ACC112 (cell line): ENCODE results near the gene DIAPH3.

Experiments used
- H2AFZ ChIP-seq: fragments of 200-600 bp; sonication (generic); one replicate; pipeline ENCODE4 v1.6.0; 2017; ENCODE audit warnings: antibody characterized with exemption, low read length; ENCODE audit not compliant: unreplicated experiment
- H3K27ac ChIP-seq: fragments of 200-600 bp; sonication (generic); 2 replicates; pipeline ENCODE4 v1.5.1; 2014; ENCODE audit warnings: low read depth, mild to moderate bottlenecking, antibody characterized with exemption, low read length, moderate library complexity
- H3K27me3 ChIP-seq: fragments of 200-600 bp; sonication (generic); 2 replicates; pipeline ENCODE4 v1.6.1; 2014; ENCODE audit warnings: mild to moderate bottlenecking, antibody characterized with exemption, low read length, moderate library complexity, mixed read lengths; ENCODE audit not compliant: insufficient read depth
- H3K36me3 ChIP-seq: fragments of 200-600 bp; sonication (generic); 2 replicates; pipeline ENCODE4 v1.6.1; 2016; ENCODE audit warnings: mild to moderate bottlenecking, antibody characterized with exemption, low read length, moderate library complexity, mixed read lengths; ENCODE audit not compliant: insufficient read depth
- H3K4me1 ChIP-seq: fragments of 200-600 bp; sonication (generic); one replicate; pipeline ENCODE4 v1.6.1; 2016; ENCODE audit warnings: low read length, mixed read lengths; ENCODE audit not compliant: insufficient read depth, unreplicated experiment, control insufficient read depth
- H3K4me3 ChIP-seq: fragments of 200-600 bp; sonication (generic); 2 replicates; pipeline ENCODE4 v1.5.1; 2014; ENCODE audit warnings: mild to moderate bottlenecking, low read depth, low read length
- H3K79me2 ChIP-seq: fragments of 200-600 bp; sonication (generic); one replicate; pipeline ENCODE4 v1.6.0; 2016; ENCODE audit warnings: low read length; ENCODE audit not compliant: control insufficient read depth, unreplicated experiment, insufficient read depth

The DIAPH3 gene

GRCh38 chr13:59880468-59880867 lies 283.3 kb downstream of the DIAPH3 start:
- Histone ChIP-seq H3K79me2 (no peaks in the 10 kb centered on the region), H3K27ac (no peak overlapping the region), H3K36me3 (peaks cover 12% of the 10 kb centered on the region; the same call in 1 of the 2 replicates), H3K4me3 (no peak overlapping the region; the same call in 1 of the 2 replicates), H3K27me3 (no peaks in the 10 kb centered on the region), H2AFZ (peak overlapping the region; percentile 2), H3K4me1 (peaks cover 18% of the 10 kb centered on the region)

- Histone ChIP-seq H3K36me3 (peaks cover 12% of the 10 kb centered on the region; the same call in 1 of the 2 replicates), H3K4me3 (no peak overlapping the region), H3K79me2 (no peaks in the 10 kb centered on the region), H3K27me3 (no peaks in the 10 kb centered on the region), H2AFZ (no peak overlapping the region), H3K4me1 (peaks cover 18% of the 10 kb centered on the region), H3K27ac (no peak overlapping the region)
These were observed 284.4 kb downstream of the DIAPH3 start for GRCh38 chr13:59879281-59879680.

- no peaks in the 10 kb centered on the region for H3K27me3 ChIP-seq
- H3K36me3 ChIP-seq, result peaks cover 12% of the 10 kb centered on the region; the same call in 1 of the 2 replicates
- H3K27ac ChIP-seq, result no peak overlapping the region
- no peak overlapping the region for H3K4me3 ChIP-seq
- H2AFZ ChIP-seq, result no peak overlapping the region
- H3K4me1 ChIP-seq, result peaks cover 18% of the 10 kb centered on the region
- no peaks in the 10 kb centered on the region for H3K79me2 ChIP-seq
These were observed 285.8 kb downstream of the DIAPH3 start for GRCh38 chr13:59877933-59878332.

DNA sequence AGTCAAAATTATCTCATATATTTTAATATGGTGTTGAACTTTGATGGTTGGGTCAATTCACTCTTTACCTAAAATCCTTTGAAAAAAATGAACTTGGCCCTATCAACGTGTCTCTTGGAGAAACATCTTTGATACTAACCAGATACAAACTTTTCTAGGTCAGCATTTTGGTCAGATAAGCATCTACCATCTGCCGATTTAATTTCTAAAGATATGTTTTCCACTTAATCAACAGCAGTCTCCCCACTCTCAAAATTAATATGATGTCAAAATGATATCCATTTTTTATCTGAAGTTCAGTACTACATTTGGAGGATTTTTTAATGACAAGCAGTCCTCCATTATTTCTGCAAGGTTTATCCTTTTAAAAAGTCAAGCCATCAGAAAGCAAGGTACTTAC lies 288.8 kb downstream of the DIAPH3 start:
- Histone ChIP-seq H3K4me3 (no peak overlapping the region), H3K27ac (no peak overlapping the region), H3K79me2 (no peaks in the 10 kb centered on the region), H3K36me3 (peaks cover 12% of the 10 kb centered on the region; the same call in 1 of the 2 replicates), H3K27me3 (no peaks in the 10 kb centered on the region), H3K4me1 (peaks cover 13% of the 10 kb centered on the region), H2AFZ (no peak overlapping the region)

DNA sequence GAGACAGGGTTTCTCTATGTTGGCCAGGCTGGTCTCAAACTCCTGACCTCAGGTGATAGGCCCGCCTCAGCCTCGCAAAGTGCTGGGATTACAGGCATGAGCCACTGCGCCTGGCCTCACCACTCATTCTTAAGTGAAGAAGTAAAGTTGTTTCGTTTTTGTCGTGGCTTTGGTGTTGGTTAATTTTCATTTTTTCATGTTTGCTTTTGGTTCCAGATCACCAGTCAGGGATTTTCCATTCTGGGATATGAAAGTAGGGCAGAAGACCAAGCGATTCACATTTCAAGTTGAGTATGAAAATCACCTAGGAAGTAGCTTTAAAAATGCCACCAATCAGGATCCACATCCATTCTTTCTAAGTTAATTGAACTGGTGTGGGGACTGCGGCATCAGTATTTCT lies 289.9 kb downstream of the DIAPH3 start:
- no peaks in the 10 kb centered on the region for H3K27me3 ChIP-seq
- H3K4me3 ChIP-seq, result no peak overlapping the region
- H2AFZ ChIP-seq, result no peak overlapping the region
- H3K27ac ChIP-seq, result no peak overlapping the region
- H3K36me3 ChIP-seq, result peaks cover 6% of the 10 kb centered on the region; the same call in 1 of the 2 replicates
- no peaks in the 10 kb centered on the region for H3K79me2 ChIP-seq
- peaks cover 9% of the 10 kb centered on the region for H3K4me1 ChIP-seq

DNA sequence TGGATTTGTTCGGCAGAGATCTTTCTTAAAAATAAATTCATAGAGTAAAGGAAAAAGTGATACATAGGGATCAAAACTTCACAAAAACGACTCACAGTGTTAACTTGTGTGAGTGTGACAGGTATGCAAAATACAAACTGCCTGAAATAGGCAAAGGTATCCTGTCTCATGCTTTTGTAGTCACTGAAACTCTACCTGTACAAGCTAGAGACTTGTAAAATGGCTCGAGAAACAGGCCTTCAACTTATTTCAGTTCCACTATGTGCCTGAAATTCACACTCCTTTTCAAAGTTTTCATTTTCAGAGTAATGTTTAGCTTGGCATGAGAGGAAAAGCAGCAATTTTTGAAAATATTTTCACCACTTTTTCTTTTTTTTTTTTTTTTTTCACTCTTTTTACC lies 290.4 kb downstream of the DIAPH3 start:
- Histone ChIP-seq H3K4me3 (no peak overlapping the region), H3K36me3 (peaks cover 5% of the 10 kb centered on the region; the same call in 1 of the 2 replicates), H3K79me2 (no peaks in the 10 kb centered on the region), H3K27me3 (no peaks in the 10 kb centered on the region), H3K4me1 (peaks cover 7% of the 10 kb centered on the region), H2AFZ (no peak overlapping the region), H3K27ac (no peak overlapping the region)

DNA sequence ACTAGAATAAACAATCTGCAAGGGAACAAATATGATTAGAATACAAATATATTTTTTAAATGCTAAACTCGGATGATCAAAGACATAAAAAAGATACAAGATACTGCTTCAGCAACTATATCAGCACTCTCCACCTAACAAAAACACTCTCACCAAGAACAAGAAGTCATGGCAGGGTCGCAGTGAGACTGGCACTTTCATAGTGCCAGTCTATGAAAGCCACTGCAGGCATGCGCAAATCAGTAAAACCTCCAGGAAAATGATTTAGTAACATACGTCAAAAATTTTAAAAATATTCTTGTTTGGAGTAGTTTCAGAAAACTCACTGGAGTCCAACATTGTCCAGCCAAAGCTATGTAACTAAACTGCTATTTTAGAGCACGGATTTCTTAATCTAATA lies 295.9 kb downstream of the DIAPH3 start:
- H3K79me2 ChIP-seq, result no peaks in the 10 kb centered on the region
- H3K27me3 ChIP-seq, result no peaks in the 10 kb centered on the region
- no peak overlapping the region for H3K4me3 ChIP-seq
- peak overlapping the region; percentile 32 for H2AFZ ChIP-seq
- H3K36me3 ChIP-seq, result no peaks in the 10 kb centered on the region
- H3K27ac ChIP-seq, result no peak overlapping the region
- H3K4me1 ChIP-seq, result peaks cover 7% of the 10 kb centered on the region

DNA sequence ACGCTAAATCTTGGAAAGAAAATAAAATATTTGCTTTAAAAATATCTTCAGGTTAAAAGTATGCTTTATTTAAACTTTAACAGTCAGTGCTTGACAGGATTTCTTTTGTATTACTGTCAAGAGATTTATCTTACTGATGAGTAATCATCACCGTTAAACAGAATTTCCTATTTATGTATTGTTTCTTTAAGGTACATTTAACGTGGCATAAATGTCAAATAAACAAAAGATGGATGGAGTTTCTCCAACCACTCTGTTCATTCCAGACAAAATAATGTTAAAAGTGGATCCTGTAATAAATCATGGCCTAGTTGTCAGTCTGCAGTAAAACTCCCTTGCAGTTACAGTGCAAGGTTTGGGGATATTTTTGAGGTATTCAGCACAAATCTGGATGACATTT lies 298.3 kb downstream of the DIAPH3 start:
- no peak overlapping the region for H3K27ac ChIP-seq
- no peak overlapping the region for H2AFZ ChIP-seq
- H3K36me3 ChIP-seq, result no peaks in the 10 kb centered on the region; the same call in 1 of the 2 replicates
- no peaks in the 10 kb centered on the region for H3K79me2 ChIP-seq
- no peaks in the 10 kb centered on the region for H3K27me3 ChIP-seq
- no peak overlapping the region for H3K4me3 ChIP-seq
- H3K4me1 ChIP-seq, result peaks cover 7% of the 10 kb centered on the region

DNA sequence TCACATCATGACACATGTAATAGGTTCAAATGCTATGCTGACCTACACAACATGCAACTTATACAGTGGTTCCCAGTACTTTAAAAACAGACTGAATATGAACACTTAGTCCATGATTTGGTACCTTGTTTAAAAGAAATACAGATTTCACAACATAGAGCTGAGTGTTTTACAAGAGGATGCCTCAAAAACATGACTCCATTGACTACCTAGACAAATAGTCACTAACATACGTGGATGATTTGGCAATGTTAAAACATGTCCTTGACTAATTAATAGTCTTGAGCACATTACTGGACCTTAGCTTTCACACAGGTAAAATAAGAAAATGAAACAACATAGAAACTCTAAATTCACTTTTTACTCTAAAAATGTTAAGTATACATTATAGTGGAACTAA lies 300.1 kb downstream of the DIAPH3 start:
- Histone ChIP-seq H3K27me3 (no peaks in the 10 kb centered on the region), H3K79me2 (no peaks in the 10 kb centered on the region), H3K27ac (no peak overlapping the region)

GRCh38 chr13:59861676-59862075 lies 302.1 kb downstream of the DIAPH3 start:
- H3K4me3 ChIP-seq, result no peak overlapping the region
- H3K27me3 ChIP-seq, result no peaks in the 10 kb centered on the region
- no peak overlapping the region for H2AFZ ChIP-seq
- peaks cover 7% of the 10 kb centered on the region for H3K4me1 ChIP-seq
- H3K27ac ChIP-seq, result no peak overlapping the region
- no peaks in the 10 kb centered on the region for H3K79me2 ChIP-seq
- H3K36me3 ChIP-seq, result no peaks in the 10 kb centered on the region; the same call in 1 of the 2 replicates

More for the DNA sequence above, 300.1 kb downstream of the DIAPH3 start:
- H3K4me1 ChIP-seq, result peaks cover 7% of the 10 kb centered on the region
- no peak overlapping the region for H2AFZ ChIP-seq
- H3K36me3 ChIP-seq, result no peaks in the 10 kb centered on the region; the same call in 1 of the 2 replicates
- H3K4me3 ChIP-seq, result no peak overlapping the region

- H2AFZ ChIP-seq, result no peak overlapping the region
- H3K79me2 ChIP-seq, result no peaks in the 10 kb centered on the region
- H3K4me3 ChIP-seq, result no peak overlapping the region
- H3K27ac ChIP-seq, result no peak overlapping the region
- H3K4me1 ChIP-seq, result no peaks in the 10 kb centered on the region
- no peaks in the 10 kb centered on the region for H3K27me3 ChIP-seq
- H3K36me3 ChIP-seq, result peaks cover 4% of the 10 kb centered on the region; the same call in 1 of the 2 replicates
These were observed 307.4 kb downstream of the DIAPH3 start for GRCh38 chr13:59856281-59856810.
